HG02870 (cell line): ENCODE results near the gene DXO.
"Not testable (repeated sequence)": the region's sequence is repeated elsewhere in the genome, so short reads cannot be mapped to it uniquely, and the experiment has no call there.

Source experiments
- ATAC-seq: cut with Tn5 transposase; IDR thresholded peaks from one replicate; pipeline ENCODE4 v1.9.1; 2021; ENCODE audit warnings: mild to moderate bottlenecking, moderate library complexity; ENCODE audit not compliant: unreplicated experiment

DXO gene

DNA sequence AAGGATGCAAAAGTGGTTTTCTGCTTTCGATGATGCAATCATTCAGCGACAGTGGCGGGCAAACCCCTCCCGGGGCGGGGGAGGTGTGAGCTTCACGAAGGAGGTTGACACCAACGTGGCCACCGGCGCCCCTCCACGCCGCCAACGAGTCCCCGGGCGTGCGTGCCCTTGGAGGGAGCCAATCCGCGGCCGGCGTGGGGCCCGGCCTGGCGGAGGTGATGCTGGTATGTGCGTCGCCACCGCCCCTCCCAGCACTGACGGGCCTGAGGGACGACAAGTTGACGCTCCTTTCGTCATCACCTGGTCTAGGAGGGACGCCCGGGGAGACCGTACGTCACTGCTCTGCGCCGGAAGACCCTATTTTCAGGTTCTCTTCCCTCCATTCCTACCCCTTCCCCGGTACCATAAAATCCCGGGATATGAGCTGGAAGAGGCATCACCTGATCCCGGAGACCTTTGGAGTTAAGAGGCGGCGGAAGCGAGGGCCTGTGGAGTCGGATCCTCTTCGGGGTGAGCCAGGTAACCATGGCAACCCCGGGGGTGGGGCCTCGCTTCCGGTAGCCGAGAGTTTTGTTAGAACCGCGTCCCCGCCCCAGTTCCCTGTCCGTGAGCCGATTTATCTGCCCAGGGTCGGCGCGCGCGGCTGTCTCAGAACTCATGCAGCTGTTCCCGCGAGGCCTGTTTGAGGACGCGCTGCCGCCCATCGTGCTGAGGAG, at the start of gene DXO:
Gene DXO (minus strand): TSS at position 146 of the 716 bp plus-strand sequence. CDS start 463 bp downstream, outside the sequence.
- peak; percentile 83 for ATAC-seq

GRCh38 chr6:32014547-32014946, 42.6 kb upstream of the DXO start, which contains the start of gene C4B:
C4B (plus strand) TSS chr6:32014795; CDS start chr6:32014846, 51 bp downstream.
- ATAC-seq, result not testable (repeated sequence)

DNA sequence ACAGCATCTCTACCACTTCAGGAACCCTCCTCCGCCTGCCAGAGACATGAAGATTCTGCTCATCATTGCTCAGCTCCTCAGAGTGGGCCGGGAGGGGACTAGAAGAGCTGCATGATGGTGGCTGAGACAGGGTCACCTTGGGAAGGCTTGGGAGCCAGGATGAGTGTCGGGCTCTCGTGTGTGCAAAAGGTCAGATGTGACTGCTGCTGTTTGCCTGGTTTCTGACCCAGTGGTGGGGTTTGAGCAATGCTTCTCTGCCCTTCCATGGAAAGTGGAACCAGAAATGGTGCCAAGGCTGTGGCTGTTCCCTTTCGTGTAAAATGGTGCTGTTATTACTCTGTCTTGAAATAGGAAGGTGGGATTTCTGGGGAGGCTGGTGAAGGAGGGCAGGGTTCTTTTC, 41.8 kb upstream of the DXO start:
- ATAC-seq, result not testable (repeated sequence)

- ATAC-seq, result not testable (repeated sequence)
These were observed 41.1 kb upstream of the DXO start for GRCh38 chr6:32012941-32013617.

- not testable (repeated sequence) for ATAC-seq
These were observed 39.1 kb upstream of the DXO start for GRCh38 chr6:32010856-32011530.

GRCh38 chr6:32009537-32009936, 37.6 kb upstream of the DXO start:
- not testable (repeated sequence) for ATAC-seq

GRCh38 chr6:32008616-32009015, 36.7 kb upstream of the DXO start:
- not testable (repeated sequence) for ATAC-seq

- ATAC-seq, result not testable (repeated sequence)
These were observed 36.1 kb upstream of the DXO start for GRCh38 chr6:32008037-32008436.

DNA sequence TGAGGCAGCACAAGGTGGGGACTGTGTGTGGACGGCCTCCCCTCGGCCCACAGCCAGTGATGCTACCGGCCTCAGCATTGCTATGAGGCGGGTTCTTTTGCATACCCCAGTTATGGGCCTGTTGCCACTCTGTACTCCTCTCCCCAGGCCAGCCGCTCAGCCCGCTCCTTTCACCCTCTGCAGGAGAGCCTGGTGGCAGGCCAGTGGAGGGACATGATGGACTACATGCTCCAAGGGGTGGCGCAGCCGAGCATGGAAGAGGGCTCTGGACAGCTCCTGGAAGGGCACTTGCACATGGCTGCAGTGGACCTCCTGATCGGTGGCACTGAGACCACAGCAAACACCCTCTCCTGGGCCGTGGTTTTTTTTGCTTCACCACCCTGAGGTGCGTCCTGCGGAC, 35.1 kb upstream of the DXO start:
- not testable (repeated sequence) for ATAC-seq

- not testable (repeated sequence) for ATAC-seq
These were observed 34.1 kb upstream of the DXO start for GRCh38 chr6:32005991-32006529.

DNA sequence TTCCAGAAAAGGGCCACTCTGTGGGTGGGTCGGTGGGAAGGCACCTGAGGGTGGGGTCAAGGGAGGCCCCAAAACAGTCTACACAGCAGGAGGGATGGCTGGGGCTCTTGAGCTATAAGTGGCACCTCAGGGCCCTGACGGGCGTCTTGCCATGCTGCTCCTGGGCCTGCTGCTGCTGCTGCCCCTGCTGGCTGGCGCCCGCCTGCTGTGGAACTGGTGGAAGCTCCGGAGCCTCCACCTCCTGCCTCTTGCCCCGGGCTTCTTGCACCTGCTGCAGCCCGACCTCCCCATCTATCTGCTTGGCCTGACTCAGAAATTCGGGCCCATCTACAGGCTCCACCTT, 33.6 kb upstream of the DXO start:
- not testable (repeated sequence) for ATAC-seq

DNA sequence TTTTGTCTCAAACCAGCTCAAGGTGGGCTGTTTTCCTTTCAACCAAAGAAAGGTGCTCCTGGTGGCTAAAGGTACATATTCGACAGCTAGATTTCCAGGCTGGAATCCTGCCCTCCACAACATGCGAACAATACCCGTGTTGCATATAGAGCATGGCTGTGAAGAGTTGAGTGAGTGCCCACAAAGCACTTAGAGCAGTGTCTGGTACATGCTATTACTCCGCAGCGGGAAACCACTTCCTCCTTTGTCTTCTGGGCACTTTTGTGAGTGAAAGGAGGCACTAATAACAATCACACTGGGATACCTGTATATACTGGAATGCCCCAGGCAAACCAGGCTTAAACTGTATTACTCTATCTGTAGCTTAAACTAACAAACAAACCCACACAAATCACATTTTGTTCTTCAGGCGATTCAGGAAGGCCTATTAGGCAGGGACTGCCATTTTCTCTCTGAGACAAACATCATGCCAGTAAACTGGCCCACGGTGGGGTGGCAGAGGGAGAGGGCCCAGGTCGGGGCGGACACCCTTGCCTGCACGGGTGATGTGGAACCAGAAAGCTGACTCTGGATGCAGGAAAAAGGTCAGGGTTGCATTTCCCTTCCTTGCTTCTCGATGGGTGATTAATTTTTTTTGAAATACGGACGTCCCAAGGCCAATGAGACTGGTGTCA, 33.1 kb upstream of the DXO start:
- not testable (repeated sequence) for ATAC-seq

DNA sequence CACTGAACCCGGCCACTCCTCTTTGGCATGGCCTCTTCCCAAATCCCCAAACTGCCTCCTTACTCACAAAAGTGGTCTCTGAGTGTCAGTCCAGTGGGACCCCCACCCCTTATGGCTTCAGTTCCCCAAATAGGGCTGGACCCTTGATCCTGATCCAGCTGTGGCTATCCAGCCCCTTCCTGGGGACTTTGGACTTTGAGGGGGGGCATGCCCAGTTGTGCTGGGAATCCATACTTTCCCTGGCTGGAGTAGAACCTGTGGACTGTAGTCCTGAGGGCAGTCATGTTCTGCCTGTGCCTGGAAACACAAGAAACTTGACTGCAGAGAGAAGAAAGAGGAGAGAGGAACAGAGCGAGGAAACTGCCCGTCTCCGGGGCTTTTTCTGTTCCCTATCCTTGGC, 32.5 kb upstream of the DXO start:
- not testable (repeated sequence) for ATAC-seq

- ATAC-seq, result not testable (repeated sequence)
These were observed 31.4 kb upstream of the DXO start for GRCh38 chr6:32003301-32003700.

- not testable (repeated sequence) for ATAC-seq
These were observed 30.8 kb upstream of the DXO start for GRCh38 chr6:32002546-32003268.

GRCh38 chr6:31996385-31996784, 24.4 kb upstream of the DXO start:
- ATAC-seq, result not testable (repeated sequence)

GRCh38 chr6:31994421-31994820, 22.5 kb upstream of the DXO start:
- ATAC-seq, result not testable (repeated sequence)

DNA sequence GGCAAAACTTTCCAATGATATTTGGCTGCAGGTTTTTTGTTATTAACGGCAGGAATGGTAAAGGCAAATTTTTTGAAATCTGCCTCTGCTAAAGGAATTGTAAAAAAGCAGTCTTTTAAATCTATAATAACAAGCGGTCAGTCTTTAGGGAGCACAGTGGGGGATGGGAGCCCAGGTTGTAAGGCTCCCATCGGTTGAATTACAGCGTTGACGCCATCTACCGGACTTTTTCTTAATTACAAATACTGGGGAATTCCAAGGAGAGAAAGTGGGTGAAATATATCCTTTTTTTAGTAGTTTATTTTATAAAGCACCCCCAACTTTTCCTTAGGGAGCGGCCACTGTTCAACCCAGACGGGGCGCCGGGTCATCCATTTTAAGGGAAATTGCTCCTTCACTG, 17.4 kb upstream of the DXO start:
- ATAC-seq, result not testable (repeated sequence)

DNA sequence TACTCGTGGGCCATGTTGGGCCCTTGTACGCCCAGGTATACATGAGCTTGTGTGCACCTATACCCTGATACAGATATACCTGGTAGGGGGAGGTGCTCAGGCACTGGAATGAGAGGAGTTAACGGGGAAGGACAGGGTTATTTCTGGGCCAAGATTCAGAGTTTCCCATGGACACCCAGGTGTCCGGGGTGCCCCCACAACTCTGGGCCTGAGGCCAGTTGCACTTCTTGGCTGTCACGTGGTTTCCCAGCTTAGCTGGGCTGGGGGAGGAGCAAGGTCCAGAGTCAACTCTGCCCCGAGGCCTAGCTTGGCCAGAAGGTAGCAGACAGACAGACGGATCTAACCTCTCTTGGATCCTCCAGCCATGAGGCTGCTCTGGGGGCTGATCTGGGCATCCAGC, 9.8 kb upstream of the DXO start, which contains the start of gene C4A:
Gene C4A (plus strand): TSS at position 314 of the 400 bp plus-strand sequence. CDS start 51 bp downstream, at position 365.
- not testable (repeated sequence) for ATAC-seq

DNA sequence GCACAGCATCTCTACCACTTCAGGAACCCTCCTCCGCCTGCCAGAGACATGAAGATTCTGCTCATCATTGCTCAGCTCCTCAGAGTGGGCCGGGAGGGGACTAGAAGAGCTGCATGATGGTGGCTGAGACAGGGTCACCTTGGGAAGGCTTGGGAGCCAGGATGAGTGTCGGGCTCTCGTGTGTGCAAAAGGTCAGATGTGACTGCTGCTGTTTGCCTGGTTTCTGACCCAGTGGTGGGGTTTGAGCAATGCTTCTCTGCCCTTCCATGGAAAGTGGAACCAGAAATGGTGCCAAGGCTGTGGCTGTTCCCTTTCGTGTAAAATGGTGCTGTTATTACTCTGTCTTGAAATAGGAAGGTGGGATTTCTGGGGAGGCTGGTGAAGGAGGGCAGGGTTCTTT, 9.1 kb upstream of the DXO start:
- ATAC-seq, result not testable (repeated sequence)
